Neural cell (in vitro differentiated cells): ENCODE measurements around the gene PRUNE2. TPM values are rescaled to one million over a fixed set of nuclear protein-coding genes. Genes with fewer than 3 reads are reported as not detected.
A peak's percentile ranks its signal among the peaks of the same experiment; 100 is the strongest.

ENCODE experiments used
- H2AFZ ChIP-seq: fragments of 200-600, 300-800 bp; sonication (generic), shearing (Covaris generic); 2 replicates; pipeline ENCODE4 v1.6.0; 2014; ENCODE audit warnings: low read depth, mild to moderate bottlenecking, antibody characterized with exemption, low read length, moderate library complexity
- H3F3A ChIP-seq: fragments of 200-600 bp; shearing (Covaris generic); 2 replicates; pipeline ENCODE4 v1.6.1; 2016; ENCODE audit warnings: mild to moderate bottlenecking, moderate library complexity, mixed read lengths, antibody characterized with exemption, low read length; ENCODE audit not compliant: insufficient read depth, poor library complexity, severe bottlenecking
- H3K27ac ChIP-seq: fragments of 200-600, 300-800 bp; sonication (generic), shearing (Covaris generic); 2 replicates; pipeline ENCODE4 v1.5.1; 2014; ENCODE audit warnings: mild to moderate bottlenecking, low read length, moderate library complexity
- H3K27me3 ChIP-seq: fragments of 300-800, 200-600 bp; sonication (generic), shearing (Covaris generic); 2 replicates; pipeline ENCODE4 v1.6.0; 2014; ENCODE audit warnings: mild to moderate bottlenecking, low read depth, low read length, moderate library complexity; ENCODE audit not compliant: insufficient read depth
- H3K36me3 ChIP-seq: fragments of 300-800, 200-600 bp; sonication (generic), shearing (Covaris generic); 2 replicates; pipeline ENCODE4 v1.5.1; 2014; ENCODE audit warnings: mild to moderate bottlenecking, antibody characterized with exemption, low read length, moderate library complexity; ENCODE audit not compliant: insufficient read depth
- H3K4me2 ChIP-seq: fragments of 300-800, 200-600 bp; sonication (generic), shearing (Covaris generic); 2 replicates; pipeline ENCODE4 v1.6.0; 2014; ENCODE audit warnings: mild to moderate bottlenecking, low read length
- H3K4me3 ChIP-seq: fragments of 300-800, 200-600 bp; sonication (generic), shearing (Covaris generic); 2 replicates; pipeline ENCODE4 v1.5.1; 2014; ENCODE audit warnings: mild to moderate bottlenecking, low read length, moderate library complexity
- H3K79me2 ChIP-seq: fragments of 200-600 bp; shearing (Covaris generic); replicated peaks from 2 replicates; pipeline ENCODE4 v1.6.0; 2014; ENCODE audit warnings: mild to moderate bottlenecking, low read length, moderate library complexity; ENCODE audit not compliant: insufficient read depth
- H3K9ac ChIP-seq: fragments of 300-800, 200-600 bp; sonication (generic), shearing (Covaris generic); 2 replicates; pipeline ENCODE4 v1.6.1; 2016; ENCODE audit warnings: mild to moderate bottlenecking, low read length, mixed read lengths
- H3K9me2 ChIP-seq: fragments of 200-600 bp; shearing (Covaris generic); 2 replicates; pipeline ENCODE4 v1.6.1; 2016; ENCODE audit warnings: mild to moderate bottlenecking, low read length, mixed read lengths; ENCODE audit not compliant: insufficient read depth
- H3K9me3 ChIP-seq: fragments of 200-600, 300-800 bp; sonication (generic), shearing (Covaris generic); 2 replicates; pipeline ENCODE4 v1.6.1; 2016; ENCODE audit warnings: mild to moderate bottlenecking, mixed run types, low read length, moderate library complexity, mixed read lengths
- H4K20me1 ChIP-seq: fragments of 200-600 bp; shearing (Covaris generic); 2 replicates; pipeline ENCODE4 v1.6.1; 2016; ENCODE audit warnings: mild to moderate bottlenecking, mixed run types; ENCODE audit not compliant: insufficient read depth
- EP300 ChIP-seq: fragments of 450-650 bp; conservative IDR thresholded peaks from 2 replicates; pipeline ENCODE4 v1.6.1; 2014; ENCODE audit warnings: antibody characterized with exemption, mild to moderate bottlenecking, moderate library complexity; ENCODE audit not compliant: poor library complexity, severe bottlenecking
- EZH2 ChIP-seq: fragments of 200-600, 300-800 bp; shearing (Covaris generic), sonication (generic); IDR thresholded peaks from 2 replicates; pipeline ENCODE4 v1.6.1; 2014; ENCODE audit warnings: antibody characterized with exemption, low read length, borderline replicate concordance, mild to moderate bottlenecking; ENCODE audit not compliant: insufficient read depth, poor library complexity, severe bottlenecking
- MXI1 ChIP-seq: fragments of 450-650 bp; conservative IDR thresholded peaks from 2 replicates; pipeline ENCODE4 v1.6.1; 2014; ENCODE audit warnings: antibody characterized with exemption, mild to moderate bottlenecking; ENCODE audit not compliant: poor library complexity, severe bottlenecking
- POLR2AphosphoS5 ChIP-seq: IDR thresholded peaks from 2 replicates; pipeline ENCODE4 v1.6.1; 2012
- RAD21 ChIP-seq: fragments of 450-650 bp; conservative IDR thresholded peaks from 2 replicates; pipeline ENCODE4 v1.6.1; 2014; ENCODE audit warnings: antibody characterized with exemption, mild to moderate bottlenecking, moderate library complexity
- SMC3 ChIP-seq: fragments of 450-650 bp; conservative IDR thresholded peaks from 2 replicates; pipeline ENCODE4 v1.6.1; 2014; ENCODE audit warnings: antibody characterized with exemption, mild to moderate bottlenecking, moderate library complexity; ENCODE audit not compliant: poor library complexity
- TAF1 ChIP-seq: IDR thresholded peaks from 2 replicates; pipeline ENCODE4 v1.6.1; 2012; ENCODE audit warnings: low read depth
- polyA plus RNA-seq: library from polyadenylated mRNA; depleted of rRNA; stranded (reverse); fragments of >200 nt; gene quantifications from 2 replicates; pipeline ENCODE4 v1.2.3, GENCODE V29; 2014
- TF ChIP-seq, protein P1 (sequence below): IDR thresholded peaks from 2 replicates; pipeline ENCODE4 v1.6.1; 2012; ENCODE audit warnings: borderline replicate concordance
- TF ChIP-seq, protein P2 (sequence below): fragments of 450-650 bp; IDR thresholded peaks from 2 replicates; pipeline ENCODE4 v1.5.1; 2014; ENCODE audit warnings: antibody characterized with exemption, mild to moderate bottlenecking, moderate library complexity; ENCODE audit not compliant: poor library complexity, severe bottlenecking

Gene PRUNE2
- polyA plus RNA-seq, 1 donor from 2014 or later = 9.7 TPM

DNA sequence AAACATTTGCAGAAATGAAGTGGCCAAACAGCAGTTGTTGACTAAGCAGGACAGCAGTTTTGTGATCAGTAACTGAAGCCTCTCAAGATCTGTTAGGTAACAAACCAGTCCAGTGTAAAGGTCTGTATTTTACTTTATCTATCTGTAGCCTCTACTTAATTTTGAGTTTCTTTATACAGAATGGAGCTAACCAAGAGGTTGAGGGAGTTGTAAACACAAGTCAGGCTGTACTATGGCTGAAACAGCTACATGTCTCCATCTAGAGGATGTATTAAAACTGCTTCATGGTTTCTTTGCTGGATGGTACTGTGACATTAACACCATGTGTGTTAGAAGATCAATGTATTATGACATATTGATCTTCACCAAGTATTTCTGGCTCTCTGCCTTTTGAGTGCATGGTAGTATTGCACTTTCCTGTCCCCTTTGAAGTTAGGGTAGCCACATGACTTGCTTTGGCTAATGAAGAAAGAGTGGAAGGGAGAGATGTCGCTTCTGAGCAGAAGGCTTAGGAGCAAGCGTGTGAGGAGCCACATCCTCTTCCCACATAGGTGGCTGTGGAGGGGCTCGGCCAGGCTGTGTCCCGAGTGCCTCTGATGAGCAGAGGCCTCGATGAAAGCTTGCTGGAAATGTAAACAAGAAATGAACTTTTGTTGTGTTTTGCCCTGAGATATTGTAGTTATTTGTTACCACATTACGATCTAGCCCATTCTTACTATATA, 247.2 kb downstream of the PRUNE2 start:
- TF ChIP-seq EZH2 (no peak), RAD21 (peak; percentile 73), POLR2AphosphoS5 (no peak), MXI1 (no peak), SMC3 (peak; percentile 71), TAF1 (no peak), EP300 (no peak)
- TF ChIP-seq, protein P1, sequence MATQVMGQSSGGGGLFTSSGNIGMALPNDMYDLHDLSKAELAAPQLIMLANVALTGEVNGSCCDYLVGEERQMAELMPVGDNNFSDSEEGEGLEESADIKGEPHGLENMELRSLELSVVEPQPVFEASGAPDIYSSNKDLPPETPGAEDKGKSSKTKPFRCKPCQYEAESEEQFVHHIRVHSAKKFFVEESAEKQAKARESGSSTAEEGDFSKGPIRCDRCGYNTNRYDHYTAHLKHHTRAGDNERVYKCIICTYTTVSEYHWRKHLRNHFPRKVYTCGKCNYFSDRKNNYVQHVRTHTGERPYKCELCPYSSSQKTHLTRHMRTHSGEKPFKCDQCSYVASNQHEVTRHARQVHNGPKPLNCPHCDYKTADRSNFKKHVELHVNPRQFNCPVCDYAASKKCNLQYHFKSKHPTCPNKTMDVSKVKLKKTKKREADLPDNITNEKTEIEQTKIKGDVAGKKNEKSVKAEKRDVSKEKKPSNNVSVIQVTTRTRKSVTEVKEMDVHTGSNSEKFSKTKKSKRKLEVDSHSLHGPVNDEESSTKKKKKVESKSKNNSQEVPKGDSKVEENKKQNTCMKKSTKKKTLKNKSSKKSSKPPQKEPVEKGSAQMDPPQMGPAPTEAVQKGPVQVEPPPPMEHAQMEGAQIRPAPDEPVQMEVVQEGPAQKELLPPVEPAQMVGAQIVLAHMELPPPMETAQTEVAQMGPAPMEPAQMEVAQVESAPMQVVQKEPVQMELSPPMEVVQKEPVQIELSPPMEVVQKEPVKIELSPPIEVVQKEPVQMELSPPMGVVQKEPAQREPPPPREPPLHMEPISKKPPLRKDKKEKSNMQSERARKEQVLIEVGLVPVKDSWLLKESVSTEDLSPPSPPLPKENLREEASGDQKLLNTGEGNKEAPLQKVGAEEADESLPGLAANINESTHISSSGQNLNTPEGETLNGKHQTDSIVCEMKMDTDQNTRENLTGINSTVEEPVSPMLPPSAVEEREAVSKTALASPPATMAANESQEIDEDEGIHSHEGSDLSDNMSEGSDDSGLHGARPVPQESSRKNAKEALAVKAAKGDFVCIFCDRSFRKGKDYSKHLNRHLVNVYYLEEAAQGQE = no peak
- TF ChIP-seq, protein P2, sequence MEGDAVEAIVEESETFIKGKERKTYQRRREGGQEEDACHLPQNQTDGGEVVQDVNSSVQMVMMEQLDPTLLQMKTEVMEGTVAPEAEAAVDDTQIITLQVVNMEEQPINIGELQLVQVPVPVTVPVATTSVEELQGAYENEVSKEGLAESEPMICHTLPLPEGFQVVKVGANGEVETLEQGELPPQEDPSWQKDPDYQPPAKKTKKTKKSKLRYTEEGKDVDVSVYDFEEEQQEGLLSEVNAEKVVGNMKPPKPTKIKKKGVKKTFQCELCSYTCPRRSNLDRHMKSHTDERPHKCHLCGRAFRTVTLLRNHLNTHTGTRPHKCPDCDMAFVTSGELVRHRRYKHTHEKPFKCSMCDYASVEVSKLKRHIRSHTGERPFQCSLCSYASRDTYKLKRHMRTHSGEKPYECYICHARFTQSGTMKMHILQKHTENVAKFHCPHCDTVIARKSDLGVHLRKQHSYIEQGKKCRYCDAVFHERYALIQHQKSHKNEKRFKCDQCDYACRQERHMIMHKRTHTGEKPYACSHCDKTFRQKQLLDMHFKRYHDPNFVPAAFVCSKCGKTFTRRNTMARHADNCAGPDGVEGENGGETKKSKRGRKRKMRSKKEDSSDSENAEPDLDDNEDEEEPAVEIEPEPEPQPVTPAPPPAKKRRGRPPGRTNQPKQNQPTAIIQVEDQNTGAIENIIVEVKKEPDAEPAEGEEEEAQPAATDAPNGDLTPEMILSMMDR = peak; percentile 71
- H3K4me2 ChIP-seq = no peak overlapping the region

GRCh38 chr9:76657265-76657664, 248.6 kb downstream of the PRUNE2 start:
- H3K4me2 ChIP-seq = no peak overlapping the region

More for the DNA sequence above, 247.2 kb downstream of the PRUNE2 start:
- H3K27me3 ChIP-seq = no peaks in the 10 kb centered on the region
- no peaks in the 10 kb centered on the region for H4K20me1 ChIP-seq
- no peak overlapping the region for H3K4me3 ChIP-seq
- no peaks in the 10 kb centered on the region for H3F3A ChIP-seq
- no peaks in the 10 kb centered on the region for H3K9me2 ChIP-seq
- no peaks in the 10 kb centered on the region for H3K36me3 ChIP-seq
- no peak overlapping the region for H2AFZ ChIP-seq
- H3K9ac ChIP-seq = no peak overlapping the region
- no peaks in the 10 kb centered on the region for H3K79me2 ChIP-seq
- H3K9me3 ChIP-seq = no peaks in the 10 kb centered on the region
- H3K27ac ChIP-seq = no peak overlapping the region

More at GRCh38 chr9:76657265-76657664, 248.6 kb downstream of the PRUNE2 start:
- Histone ChIP-seq H3K9me2 (no peaks in the 10 kb centered on the region), H3K9ac (no peak overlapping the region), H3F3A (no peaks in the 10 kb centered on the region), H3K27ac (no peak overlapping the region), H3K79me2 (no peaks in the 10 kb centered on the region), H4K20me1 (no peaks in the 10 kb centered on the region), H3K36me3 (no peaks in the 10 kb centered on the region), H3K27me3 (no peaks in the 10 kb centered on the region), H3K9me3 (no peaks in the 10 kb centered on the region), H3K4me3 (no peak overlapping the region), H2AFZ (no peak overlapping the region)
- TF ChIP-seq, protein P2 = no peak
- TF ChIP-seq SMC3 (no peak), TAF1 (no peak), MXI1 (no peak), EP300 (no peak), RAD21 (no peak), POLR2AphosphoS5 (no peak), EZH2 (no peak)
- TF ChIP-seq, protein P1 = no peak
